Stimulated activated CD8-positive, alpha-beta memory T cell treated with anti-CD3 and anti-CD28 coated beads, Interleukin-4, amount 100 ng/mL, for 48 hours (primary cell): ENCODE data around the gene EVA1A.

Experiments used
- DNase-seq: peaks from one replicate; pipeline ENCODE4 v3.0.0-alpha.2; 2020

EVA1A gene

GRCh38 chr2:75539955-75540716 is 20.6 kb downstream of the EVA1A start:
- DNase-seq: no peak

GRCh38 chr2:75538521-75539490 is 21.9 kb downstream of the EVA1A start:
- DNase-seq: no peak

DNA sequence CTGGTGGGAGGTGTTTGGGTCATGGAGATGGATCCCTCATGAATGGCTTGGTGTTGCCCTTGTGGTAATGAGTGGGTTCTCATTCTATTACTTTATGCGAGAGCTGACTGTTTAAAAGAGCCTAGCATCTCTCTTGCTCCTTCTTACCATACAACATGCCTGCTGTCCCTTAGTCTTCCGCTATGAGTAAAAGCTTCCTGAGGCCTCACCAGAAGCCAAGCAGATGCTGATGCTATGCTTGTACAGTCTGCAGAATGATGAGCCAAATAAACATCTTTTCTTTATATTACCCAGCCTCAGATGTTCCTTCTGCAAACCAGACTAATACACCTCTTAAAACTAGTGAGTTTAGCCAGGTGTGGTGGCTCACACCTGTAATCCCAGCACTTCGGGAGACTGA is 23.1 kb downstream of the EVA1A start:
- DNase-seq: no peak

GRCh38 chr2:75533135-75533534 is 27.6 kb downstream of the EVA1A start:
- no peak for DNase-seq

DNA sequence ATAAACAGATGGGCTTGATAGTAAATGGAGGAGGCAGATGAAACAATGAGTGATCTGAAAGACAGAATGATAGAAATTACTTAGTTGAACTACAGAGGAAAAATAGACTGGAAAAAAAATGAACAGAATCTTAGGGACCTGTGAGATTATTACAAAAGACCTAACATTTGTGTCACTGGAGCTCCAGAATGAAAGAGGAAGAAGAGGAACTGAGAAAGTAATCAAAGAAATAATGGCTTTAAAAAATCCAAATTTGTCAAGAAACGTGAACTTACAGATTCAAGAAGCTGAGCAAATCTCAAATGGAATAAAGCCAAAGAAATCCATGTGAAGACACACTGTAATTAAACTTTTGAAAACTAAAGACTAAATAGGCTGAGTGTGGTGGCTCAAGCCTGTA is 28.3 kb downstream of the EVA1A start:
- no peak for DNase-seq

- no peak for DNase-seq
Observed at GRCh38 chr2:75528221-75528977, 32.3 kb downstream of the EVA1A start.

DNA sequence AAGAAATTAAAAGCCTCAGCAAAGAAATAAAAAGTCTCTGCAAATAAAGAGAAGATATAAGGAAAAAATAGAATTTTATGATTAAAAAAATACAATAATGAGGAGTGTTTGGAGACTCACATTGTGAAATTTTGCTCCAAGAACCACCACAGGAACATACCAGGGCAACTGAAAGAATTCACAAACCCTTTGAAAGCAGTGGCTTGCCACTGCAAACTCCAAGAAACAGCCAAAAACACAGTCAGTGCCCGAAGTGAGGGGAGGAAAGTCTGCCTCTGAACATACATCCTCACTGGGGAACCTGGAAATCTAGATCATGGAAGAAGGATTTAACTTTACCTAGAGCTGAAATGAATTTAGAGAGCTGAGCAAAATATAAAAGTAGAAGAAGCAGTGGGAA is 33.1 kb downstream of the EVA1A start:
- no peak for DNase-seq

DNA sequence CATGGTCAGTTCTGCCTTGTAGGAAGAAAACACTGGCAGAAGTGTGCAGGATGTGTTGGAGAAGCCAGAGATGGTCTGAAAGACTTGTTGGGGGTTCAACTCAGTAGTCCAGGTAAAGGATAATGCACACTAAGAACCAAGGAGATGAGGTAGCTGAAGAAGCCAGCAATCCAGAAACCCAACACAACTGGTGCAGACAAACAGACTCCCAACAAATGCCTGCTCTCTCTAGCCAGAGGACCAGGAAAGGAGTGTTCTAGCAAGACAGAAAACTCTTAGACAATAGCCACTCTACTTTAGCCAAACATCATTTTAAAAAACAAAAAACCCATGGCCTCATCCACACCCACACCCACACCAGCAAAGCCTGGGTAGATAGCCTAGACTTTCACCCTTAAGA is 33.9 kb downstream of the EVA1A start:
- no peak for DNase-seq

DNA sequence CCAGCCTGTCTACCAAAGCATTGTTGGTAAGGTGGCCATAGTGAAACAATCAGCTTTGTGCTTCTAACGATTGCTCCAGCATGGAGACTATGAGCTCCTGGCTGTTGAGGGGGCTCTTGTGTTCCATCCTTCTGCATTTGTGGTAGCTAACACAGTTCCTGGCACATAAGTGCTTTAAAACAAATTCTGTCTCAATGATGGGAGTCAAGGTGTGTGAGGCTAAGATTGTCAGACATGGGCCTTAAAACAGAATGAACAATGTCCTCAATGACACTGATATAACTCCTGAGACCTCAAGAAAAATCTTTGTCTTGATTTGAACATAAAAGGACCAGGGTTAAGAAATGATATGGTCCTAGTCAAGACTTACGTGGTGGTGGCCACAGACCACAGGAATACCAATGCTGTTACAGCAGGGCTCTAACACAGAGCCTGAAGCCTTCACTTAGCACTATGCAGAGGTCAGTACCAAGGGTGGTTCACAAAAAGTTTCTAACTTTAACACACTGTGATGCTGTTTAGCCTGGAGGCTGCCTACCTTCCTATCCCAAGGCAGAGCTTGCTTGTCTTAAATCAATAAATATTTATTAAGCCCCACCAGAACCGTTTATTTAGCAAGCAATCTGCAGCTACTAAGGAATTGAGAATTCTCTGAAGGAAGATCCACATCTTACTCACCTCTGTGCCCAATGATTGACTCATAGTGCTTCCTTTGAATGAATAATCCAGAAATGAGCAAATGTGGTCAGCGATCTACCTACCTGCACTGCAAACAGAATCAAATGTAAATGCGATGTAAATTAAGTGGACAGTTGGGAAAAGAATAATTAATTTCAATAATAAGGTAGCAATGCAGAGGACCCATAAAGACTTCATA is 35.1 kb downstream of the EVA1A start:
- DNase-seq: no peak

DNA sequence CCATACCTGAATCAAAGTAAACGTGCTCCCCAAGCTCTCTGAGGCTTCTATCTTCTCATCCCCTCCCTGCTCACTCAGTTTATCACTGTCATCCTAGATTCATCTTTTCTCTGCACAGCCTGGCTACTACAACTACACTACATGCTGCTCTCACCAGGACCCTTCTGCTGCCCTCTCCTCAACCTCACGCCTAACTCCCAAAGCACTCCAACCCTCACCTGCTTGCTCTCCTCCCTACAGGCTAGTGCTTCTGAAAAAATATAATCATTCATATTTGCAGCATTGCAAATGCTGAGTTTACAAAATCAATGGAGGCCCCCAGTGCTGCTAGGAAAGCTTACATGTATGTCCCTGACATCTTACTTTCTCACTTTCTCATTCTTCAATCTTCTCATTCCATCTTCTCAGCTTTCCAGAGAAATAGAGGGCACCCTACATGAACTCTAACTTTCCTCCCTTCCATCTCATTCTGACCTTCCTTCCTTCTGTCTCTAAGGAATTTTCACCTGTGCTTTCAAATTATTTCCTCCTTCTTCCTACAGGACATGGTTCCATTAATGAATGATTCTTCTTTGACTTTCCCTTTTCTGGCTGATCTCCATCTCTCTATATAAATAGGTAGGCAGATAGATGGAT is 36.3 kb downstream of the EVA1A start:
- no peak for DNase-seq

DNA sequence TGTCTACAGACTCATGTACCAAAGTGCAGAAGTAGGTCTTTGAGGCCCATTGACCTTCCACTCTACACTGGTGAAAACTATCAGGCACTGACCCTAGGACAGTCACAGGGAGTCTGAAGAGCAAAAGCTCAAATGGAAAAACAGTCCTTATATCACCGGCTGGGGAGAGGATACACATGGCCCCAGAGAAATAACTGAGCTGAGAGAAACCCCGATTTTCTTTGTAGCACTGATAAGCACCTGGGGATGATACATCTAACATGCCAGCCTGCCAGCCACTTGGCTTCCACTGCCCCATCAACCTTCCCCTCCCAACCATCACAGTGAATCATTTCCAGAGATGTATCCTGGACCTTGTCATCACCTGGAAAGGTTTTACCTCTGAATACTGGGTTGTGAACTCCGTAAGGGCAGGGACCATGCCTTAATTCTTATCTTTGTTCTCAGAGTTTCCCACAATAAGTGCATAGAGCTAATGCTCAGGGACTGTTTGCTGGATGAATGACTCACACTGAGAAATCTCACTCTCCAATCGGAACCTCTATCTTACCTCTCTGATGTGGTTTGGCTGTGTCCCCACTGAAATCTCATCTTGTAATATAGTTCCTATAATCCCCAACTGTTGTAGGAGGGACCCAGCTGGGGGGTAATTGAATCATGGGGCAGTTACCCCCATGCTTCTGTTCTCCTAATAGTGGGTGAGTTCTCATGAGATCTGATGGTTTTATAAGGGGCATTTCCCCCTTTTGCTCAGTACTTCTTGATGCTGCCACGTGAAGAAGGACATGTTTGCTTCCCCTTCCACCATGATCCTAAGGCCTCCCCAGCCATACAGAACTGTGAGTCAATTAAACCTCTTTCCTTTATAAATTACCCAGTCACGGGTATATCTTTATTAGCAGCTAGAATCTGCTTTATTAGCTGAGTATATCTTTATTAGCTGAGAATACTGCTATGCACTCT is 37.1 kb downstream of the EVA1A start:
- DNase-seq: no peak

DNA sequence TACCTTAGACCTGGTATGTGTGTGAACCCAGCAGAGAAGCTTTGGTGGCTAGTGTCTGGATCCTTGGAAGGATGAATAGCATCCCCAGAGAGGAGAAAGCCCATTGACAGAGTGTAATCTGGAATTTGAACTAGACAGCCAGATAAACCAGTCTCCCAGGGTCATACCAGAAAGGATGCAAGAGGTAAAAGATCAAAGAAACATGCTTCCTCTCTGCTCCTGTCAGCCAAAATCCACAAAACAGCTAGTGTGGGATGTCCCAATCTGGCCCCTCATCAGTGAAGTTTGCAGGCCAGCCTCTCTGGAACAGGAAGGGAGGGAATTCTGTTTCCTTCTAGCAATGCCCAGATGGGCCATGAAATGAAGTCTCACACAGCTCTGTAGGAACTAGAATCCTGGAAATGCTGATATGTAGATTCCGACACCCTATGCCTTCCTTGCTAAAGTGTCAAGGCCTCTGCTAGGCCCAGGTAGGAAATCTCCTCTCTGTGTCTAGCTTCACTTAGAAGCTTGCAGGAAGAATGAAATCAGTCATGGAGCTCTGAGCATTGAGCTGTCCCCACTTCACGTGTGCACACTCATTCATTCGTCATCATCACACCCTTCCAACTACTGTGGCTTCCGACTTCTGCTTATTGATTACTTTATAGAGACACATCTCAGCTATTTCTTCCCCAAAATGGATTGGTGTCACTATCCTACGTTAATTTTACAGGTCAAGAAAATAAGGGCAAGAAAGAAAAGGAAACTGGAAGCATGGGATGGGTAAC is 38.0 kb downstream of the EVA1A start:
- no peak for DNase-seq

- no peak for DNase-seq
Observed at GRCh38 chr2:75521225-75521872, 39.4 kb downstream of the EVA1A start.

DNA sequence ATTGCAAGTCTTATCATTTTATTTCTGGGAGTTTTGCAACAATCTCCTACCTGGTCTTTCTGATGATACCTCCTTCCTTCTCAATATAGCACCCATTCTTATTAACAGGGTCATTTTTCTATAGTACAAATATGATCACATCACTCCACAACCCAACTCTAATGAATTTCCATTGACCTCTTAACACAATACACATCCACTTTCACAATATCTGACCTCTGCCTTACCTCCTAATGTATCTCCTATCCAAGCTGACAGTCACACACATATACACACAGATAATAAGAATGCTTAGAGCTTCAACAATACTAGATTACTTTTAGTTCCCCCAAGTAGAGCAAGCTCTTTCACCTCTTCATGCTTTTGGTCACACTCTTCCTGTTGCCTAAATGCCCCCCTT is 40.9 kb downstream of the EVA1A start:
- DNase-seq: no peak

DNA sequence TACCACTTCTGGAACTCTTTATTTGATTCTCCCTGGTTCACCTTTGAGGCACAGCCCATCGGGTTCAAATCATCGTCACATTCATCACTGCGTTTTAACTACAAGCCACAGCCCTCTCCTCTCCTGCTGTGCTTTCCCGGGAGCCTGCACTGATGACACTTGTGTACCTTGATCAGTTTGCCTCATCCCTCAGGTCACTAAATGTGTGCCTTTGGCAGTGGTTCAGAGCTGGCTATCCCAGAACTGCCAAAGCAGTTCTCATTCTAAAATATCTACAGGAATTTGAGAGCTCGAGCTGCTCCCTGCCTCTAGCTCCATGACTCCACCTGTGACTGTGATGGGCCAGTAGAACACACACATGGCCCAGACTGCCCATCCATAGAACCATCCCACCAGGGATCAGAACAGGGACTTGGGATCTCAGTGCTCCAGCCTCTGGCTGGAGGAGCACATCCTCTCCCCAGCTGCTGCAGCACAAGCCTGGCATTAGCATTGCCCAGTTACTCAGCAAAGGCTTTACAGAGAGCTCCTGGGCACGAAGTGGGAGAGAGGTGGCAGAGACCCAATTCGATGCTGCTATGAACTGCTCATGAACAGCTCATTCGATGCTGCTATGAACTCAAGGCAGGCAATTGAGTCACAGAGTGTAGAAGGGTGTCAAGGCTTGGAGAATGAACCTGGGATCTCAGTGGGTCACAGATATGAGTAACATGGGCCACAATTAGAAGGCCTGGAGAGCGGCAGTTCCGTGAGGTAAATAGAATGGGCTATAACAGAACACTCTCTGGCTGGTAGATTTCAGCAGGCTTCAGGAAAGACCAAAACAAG is 41.9 kb downstream of the EVA1A start:
- DNase-seq: no peak

DNA sequence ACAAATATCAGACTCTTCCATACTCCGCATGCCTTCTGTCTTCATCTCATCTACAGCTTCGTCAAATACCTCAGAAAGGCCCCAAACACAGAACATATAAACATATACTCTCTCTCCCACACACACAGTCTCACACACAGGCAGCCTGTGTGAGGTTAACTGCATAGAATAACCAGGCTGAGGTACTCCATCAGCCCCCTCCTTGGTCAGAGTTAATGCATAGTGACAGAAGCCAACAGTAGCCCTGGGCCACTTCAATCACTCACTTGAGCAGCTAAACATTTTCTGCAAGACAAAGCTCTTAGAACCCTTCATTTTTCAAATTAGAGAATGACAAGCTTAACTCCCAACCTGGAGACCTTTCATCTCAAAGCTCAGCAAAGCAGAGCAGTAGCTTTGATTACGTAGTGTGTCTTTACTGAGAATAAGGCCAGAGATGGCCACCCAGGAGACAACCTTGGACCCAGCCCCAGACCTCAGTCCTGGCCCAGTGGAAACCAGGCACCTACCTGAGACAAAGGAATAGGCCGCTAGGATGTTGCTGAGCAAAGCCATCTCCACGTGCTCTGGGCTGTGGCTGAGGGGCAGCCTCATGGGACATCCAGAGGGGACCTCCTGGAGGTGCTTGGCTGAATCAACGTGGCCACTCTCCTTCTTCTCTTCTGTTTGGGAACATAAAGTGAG is 43.0 kb downstream of the EVA1A start:
- DNase-seq: no peak
